RWPE2 (cell line): ENCODE data around the gene TAL1.

Source experiments
- ATAC-seq: fragments of 200-7000 bp; cut with Tn5 transposase; 3 replicates; pipeline ENCODE4 v1.9.1; 2021; ENCODE audit warnings: low read depth
- DNase-seq: peaks from one replicate; pipeline ENCODE4 v3.0.0-alpha.2; 2020; ENCODE audit warnings: low spot score
- H3K27ac ChIP-seq: fragments of 450-650 bp; 2 replicates; pipeline ENCODE4 v1.5.1; 2017; ENCODE audit warnings: mild to moderate bottlenecking; ENCODE audit not compliant: poor library complexity, severe bottlenecking
- H3K27me3 ChIP-seq: fragments of 250-450 bp; sonication (Bioruptor Pico); 2 replicates; pipeline ENCODE4 v1.5.1; 2021; ENCODE audit warnings: mild to moderate bottlenecking, moderate library complexity; ENCODE audit not compliant: insufficient read depth, poor library complexity, severe bottlenecking
- H3K36me3 ChIP-seq: fragments of 250-450 bp; sonication (Bioruptor Pico); 2 replicates; pipeline ENCODE4 v1.5.1; 2020; ENCODE audit warnings: low read depth, mild to moderate bottlenecking, moderate library complexity
- H3K4me1 ChIP-seq: fragments of 250-450 bp; sonication (Bioruptor Pico); 2 replicates; pipeline ENCODE4 v1.5.1; 2021; ENCODE audit warnings: mild to moderate bottlenecking, moderate library complexity; ENCODE audit not compliant: insufficient read depth, poor library complexity, severe bottlenecking
- H3K4me3 ChIP-seq: fragments of 250-450 bp; sonication (Bioruptor Pico); 2 replicates; pipeline ENCODE4 v1.5.1; 2021; ENCODE audit warnings: mild to moderate bottlenecking, moderate library complexity; ENCODE audit not compliant: severe bottlenecking
- H3K9me3 ChIP-seq: fragments of 250-450 bp; sonication (Bioruptor Pico); 2 replicates; pipeline ENCODE4 v1.5.1; 2021; ENCODE audit warnings: mild to moderate bottlenecking, moderate library complexity; ENCODE audit not compliant: severe bottlenecking
- CTCF ChIP-seq: fragments of 450-650 bp; IDR thresholded peaks from one replicate; pipeline ENCODE4 v1.5.1; 2017; ENCODE audit warnings: mild to moderate bottlenecking, moderate library complexity; ENCODE audit not compliant: poor library complexity, severe bottlenecking

Gene TAL1

GRCh38 chr1:47235806-47236205 lies 3.8 kb upstream of the TAL1 start:
- Histone ChIP-seq H3K4me3 (no peak overlapping the region), H3K9me3 (no peaks in the 10 kb centered on the region), H3K27me3 (peaks cover 32% of the 10 kb centered on the region), H3K36me3 (no peaks in the 10 kb centered on the region), H3K4me1 (no peaks in the 10 kb centered on the region), H3K27ac (no peak overlapping the region)
- no peak for TF ChIP-seq CTCF
- DNase-seq (no peak), ATAC-seq (no peak)

- H3K27me3 ChIP-seq = peaks cover 38% of the 10 kb centered on the region
Measured at GRCh38 chr1:47235241-47235681, 3.2 kb upstream of the TAL1 start.

DNA sequence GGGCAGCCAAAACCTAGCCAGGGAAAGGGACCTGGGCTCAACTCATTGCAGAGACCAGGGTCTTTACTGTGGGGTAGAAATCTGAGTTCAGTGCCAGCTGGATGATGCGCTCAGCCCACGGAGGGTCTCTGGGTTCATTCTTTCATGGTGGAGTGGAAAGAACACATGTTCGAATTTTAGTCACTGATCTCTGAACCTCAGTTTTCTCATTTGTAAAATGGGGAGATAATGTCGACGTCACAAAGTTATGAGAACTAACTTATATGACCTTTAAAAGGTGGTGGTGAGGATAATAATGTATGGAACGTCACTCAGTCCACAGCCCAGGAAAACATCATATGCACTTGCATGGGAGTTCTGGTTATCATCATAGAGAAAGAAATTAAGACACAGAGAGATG lies 1.2 kb upstream of the TAL1 start:
- H3K4me3 ChIP-seq = no peak overlapping the region
- no peak for DNase-seq
- no peaks in the 10 kb centered on the region for H3K36me3 ChIP-seq
- peaks cover 59% of the 10 kb centered on the region for H3K27me3 ChIP-seq
- H3K27ac ChIP-seq = no peak overlapping the region
- ATAC-seq = no peak
- H3K4me1 ChIP-seq = no peaks in the 10 kb centered on the region
- TF ChIP-seq CTCF = no peak
- no peaks in the 10 kb centered on the region for H3K9me3 ChIP-seq

More at GRCh38 chr1:47235241-47235681, 3.2 kb upstream of the TAL1 start:
- ATAC-seq = no peak
- Histone ChIP-seq H3K9me3 (no peaks in the 10 kb centered on the region), H3K27ac (no peak overlapping the region), H3K4me3 (no peak overlapping the region), H3K4me1 (no peaks in the 10 kb centered on the region), H3K36me3 (no peaks in the 10 kb centered on the region)
- no peak for DNase-seq
- TF ChIP-seq CTCF = no peak

- DNase-seq = no peak
- ATAC-seq = no peak
- no peak for TF ChIP-seq CTCF
- Histone ChIP-seq H3K9me3 (no peaks in the 10 kb centered on the region), H3K4me1 (no peaks in the 10 kb centered on the region), H3K27ac (no peak overlapping the region), H3K4me3 (no peak overlapping the region), H3K36me3 (no peaks in the 10 kb centered on the region), H3K27me3 (peaks cover 75% of the 10 kb centered on the region)
Measured at GRCh38 chr1:47231301-47232186, 481 bp downstream of the TAL1 start.
